ENCODE data around the gene ANKDD1A. TPM values are rescaled to one million over a fixed set of nuclear protein-coding genes. Genes with fewer than 3 reads are reported as not detected.

ANKDD1A gene
- total RNA-seq, 1 donor from 2014 or later = 3.2 TPM

- H3K36me3 ChIP-seq (ENCODE audit: control insufficient read depth, insufficient read depth, low read length) = peaks cover 3% of the 10 kb centered on the region
- FAIRE-seq = no peak
- DNase-seq (ENCODE audit: low read depth) = no peak
- no peaks in the 10 kb centered on the region for H3K27me3 ChIP-seq (ENCODE audit: control insufficient read depth, insufficient read depth, low read length)
- no peak overlapping the region for H3K4me3 ChIP-seq (ENCODE audit: low read depth, low read length)
- no peak for TF ChIP-seq CTCF (IDR thresholded peaks at IDR 0.05; ENCODE audit: insufficient read depth, low read length, severe bottlenecking)
Measured at GRCh38 chr15:64865998-64866520, 45.6 kb upstream of the ANKDD1A start.

GRCh38 chr15:64869501-64869900 lies 42.2 kb upstream of the ANKDD1A start:
- H3K27me3 ChIP-seq (ENCODE audit: control insufficient read depth, insufficient read depth, low read length) = no peaks in the 10 kb centered on the region
- no peak for TF ChIP-seq CTCF (IDR thresholded peaks at IDR 0.05; ENCODE audit: insufficient read depth, low read length, severe bottlenecking)
- DNase-seq (ENCODE audit: low read depth) = no peak
- no peaks in the 10 kb centered on the region for H3K36me3 ChIP-seq (ENCODE audit: control insufficient read depth, insufficient read depth, low read length)
- no peak overlapping the region for H3K4me3 ChIP-seq (ENCODE audit: low read depth, low read length)
- no peak for FAIRE-seq

GRCh38 chr15:64870353-64870752 lies 41.3 kb upstream of the ANKDD1A start:
- H3K4me3 ChIP-seq (ENCODE audit: low read depth, low read length) = no peak overlapping the region
- no peaks in the 10 kb centered on the region for H3K27me3 ChIP-seq (ENCODE audit: control insufficient read depth, insufficient read depth, low read length)
- DNase-seq (ENCODE audit: low read depth) = no peak
- no peak for FAIRE-seq
- no peak for TF ChIP-seq CTCF (IDR thresholded peaks at IDR 0.05; ENCODE audit: insufficient read depth, low read length, severe bottlenecking)
- H3K36me3 ChIP-seq (ENCODE audit: control insufficient read depth, insufficient read depth, low read length) = no peaks in the 10 kb centered on the region

GRCh38 chr15:64875641-64876223 lies 36.0 kb upstream of the ANKDD1A start:
- Histone ChIP-seq H3K36me3 (ENCODE audit: control insufficient read depth, insufficient read depth, low read length) (no peaks in the 10 kb centered on the region), H3K27me3 (ENCODE audit: control insufficient read depth, insufficient read depth, low read length) (no peaks in the 10 kb centered on the region), H3K4me3 (ENCODE audit: low read depth, low read length) (no peak overlapping the region)
- DNase-seq (ENCODE audit: low read depth) = no peak
- FAIRE-seq = no peak
- TF ChIP-seq CTCF (IDR thresholded peaks at IDR 0.05; ENCODE audit: insufficient read depth, low read length, severe bottlenecking) = no peak

- H3K27me3 ChIP-seq (ENCODE audit: control insufficient read depth, insufficient read depth, low read length) = no peaks in the 10 kb centered on the region
- no peaks in the 10 kb centered on the region for H3K36me3 ChIP-seq (ENCODE audit: control insufficient read depth, insufficient read depth, low read length)
- no peak for TF ChIP-seq CTCF (IDR thresholded peaks at IDR 0.05; ENCODE audit: insufficient read depth, low read length, severe bottlenecking)
- FAIRE-seq (no peak), DNase-seq (ENCODE audit: low read depth) (no peak)
- H3K4me3 ChIP-seq (ENCODE audit: low read depth, low read length) = no peak overlapping the region
Measured at GRCh38 chr15:64877435-64877834, 34.3 kb upstream of the ANKDD1A start.

- TF ChIP-seq CTCF (IDR thresholded peaks at IDR 0.05; ENCODE audit: insufficient read depth, low read length, severe bottlenecking) = no peak
- Histone ChIP-seq H3K36me3 (ENCODE audit: control insufficient read depth, insufficient read depth, low read length) (no peaks in the 10 kb centered on the region), H3K4me3 (ENCODE audit: low read depth, low read length) (no peak overlapping the region), H3K27me3 (ENCODE audit: control insufficient read depth, insufficient read depth, low read length) (no peaks in the 10 kb centered on the region)
- no peak for FAIRE-seq
- no peak for DNase-seq (ENCODE audit: low read depth)
Measured at GRCh38 chr15:64878705-64879104, 33.0 kb upstream of the ANKDD1A start.

Data from bronchial epithelial cell (primary cell).